Measurements from ENCODE around the gene NAA80.

NAA80 gene, protein sequence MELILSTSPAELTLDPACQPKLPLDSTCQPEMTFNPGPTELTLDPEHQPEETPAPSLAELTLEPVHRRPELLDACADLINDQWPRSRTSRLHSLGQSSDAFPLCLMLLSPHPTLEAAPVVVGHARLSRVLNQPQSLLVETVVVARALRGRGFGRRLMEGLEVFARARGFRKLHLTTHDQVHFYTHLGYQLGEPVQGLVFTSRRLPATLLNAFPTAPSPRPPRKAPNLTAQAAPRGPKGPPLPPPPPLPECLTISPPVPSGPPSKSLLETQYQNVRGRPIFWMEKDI

DNA sequence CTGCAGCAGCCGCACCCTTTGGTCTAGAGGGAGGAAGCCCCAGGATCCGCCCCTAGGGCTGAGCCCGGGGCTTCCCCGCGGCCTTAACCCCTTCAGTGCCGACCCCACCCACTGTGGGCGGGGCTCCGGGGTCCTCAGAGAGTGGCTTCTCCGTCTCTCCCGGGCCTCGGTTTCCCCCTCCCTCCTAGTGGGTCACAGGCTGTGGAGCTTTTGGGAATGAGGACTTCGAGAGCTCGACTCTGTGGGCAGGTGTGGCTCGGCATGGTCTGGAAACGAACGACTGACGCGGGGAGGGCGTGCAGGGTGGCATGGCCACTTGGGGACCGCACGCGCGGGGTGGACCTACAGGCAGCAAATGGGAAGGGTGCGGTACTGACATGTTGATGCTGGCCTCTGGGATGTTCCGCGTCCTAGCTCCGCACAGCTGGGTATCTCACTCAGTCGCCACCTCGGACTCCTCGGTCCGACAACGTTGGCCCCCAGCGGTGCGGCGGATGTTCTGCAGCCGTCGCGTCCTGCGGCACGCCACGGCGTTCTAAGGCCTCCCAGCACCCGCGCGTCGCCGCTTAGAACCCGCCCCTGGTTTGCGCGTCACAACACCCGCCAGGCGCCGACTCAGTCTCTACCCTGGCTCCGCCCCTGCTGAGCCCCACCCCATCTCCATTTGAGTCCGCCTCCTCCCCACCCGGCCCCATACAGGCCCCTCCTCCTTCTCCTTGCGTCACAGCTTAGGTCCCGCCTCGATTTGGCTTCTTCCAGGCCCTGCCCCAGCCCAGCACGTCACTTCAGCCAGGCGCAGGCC lies at the start of gene NAA80, which contains the start of gene HYAL3:
TSS of gene NAA80 (minus strand) at position 570 of the 802 bp plus-strand sequence. CDS start 1,942 bp downstream, outside the sequence.
TSS of gene HYAL3 (minus strand) at position 570 of the 802 bp plus-strand sequence. CDS start 3,803 bp downstream, outside the sequence.
- DNase-seq = peak; percentile 99

DNA sequence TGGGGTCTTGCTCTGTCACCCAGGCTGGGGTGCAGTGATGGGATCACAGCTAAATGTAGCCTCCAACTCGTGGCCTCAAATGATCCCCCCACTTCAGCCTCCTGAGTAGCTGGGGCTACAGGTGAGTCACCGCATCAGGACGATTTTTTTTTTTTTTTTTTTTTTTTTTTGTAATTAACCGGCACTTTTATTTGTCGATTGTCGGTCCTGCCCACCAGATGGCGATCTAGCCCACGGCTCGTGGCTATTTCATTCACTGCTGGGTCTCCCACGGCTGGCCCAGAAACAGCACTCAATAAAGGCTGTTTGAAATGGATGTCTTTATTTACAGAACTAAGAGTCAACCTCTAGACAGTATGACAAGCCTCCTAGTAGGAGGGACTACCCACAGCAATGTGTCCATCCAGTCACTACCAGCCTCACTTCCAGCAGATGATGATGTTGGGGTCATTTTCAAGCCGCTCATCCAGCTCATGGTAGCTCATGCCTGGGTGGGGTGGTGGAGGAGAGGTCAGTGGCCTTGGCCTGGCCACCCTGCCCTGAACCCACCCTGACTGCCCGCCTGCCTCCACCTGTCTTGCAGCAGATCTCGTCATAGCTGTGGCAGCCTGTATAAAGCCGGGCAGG lies 48.1 kb upstream of the NAA80 start:
- DNase-seq = peak; percentile 78

DNA sequence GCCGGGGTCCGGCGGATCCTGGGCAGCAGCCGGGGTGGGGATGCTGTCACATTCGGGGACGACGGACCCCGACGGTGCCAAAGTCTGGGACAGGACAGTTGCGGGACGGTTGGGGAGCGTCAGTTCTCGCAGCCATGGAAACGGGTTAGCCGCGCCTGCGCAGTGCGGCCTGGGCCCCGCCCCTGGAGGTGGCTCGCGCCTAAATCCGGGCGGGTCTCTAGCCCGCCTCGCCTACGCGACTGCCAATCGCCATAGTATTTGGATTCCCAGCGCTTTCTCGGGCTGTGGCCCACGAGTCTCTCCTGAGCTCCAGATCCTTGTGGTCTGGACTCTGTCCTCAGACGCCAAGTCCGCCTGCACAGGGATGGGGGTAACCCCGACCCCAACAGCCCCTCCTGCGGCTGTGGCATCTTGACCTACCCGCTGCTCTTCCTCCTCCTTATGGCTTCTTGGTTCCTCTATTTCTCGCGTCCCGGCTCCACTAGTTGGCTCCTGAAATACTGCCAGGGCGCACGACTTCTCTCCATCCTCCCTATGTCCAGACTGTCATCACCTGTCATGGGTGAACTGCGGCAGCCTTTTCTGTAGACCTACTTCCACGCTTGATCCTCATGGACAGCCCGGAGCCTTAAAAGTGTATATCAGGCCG lies 46.5 kb upstream of the NAA80 start, which contains the start of gene ZMYND10:
TSS of gene ZMYND10 (minus strand) at position 147 of the 649 bp plus-strand sequence. CDS start 153 bp downstream, outside the sequence.
- peak; percentile 75 for DNase-seq

DNA sequence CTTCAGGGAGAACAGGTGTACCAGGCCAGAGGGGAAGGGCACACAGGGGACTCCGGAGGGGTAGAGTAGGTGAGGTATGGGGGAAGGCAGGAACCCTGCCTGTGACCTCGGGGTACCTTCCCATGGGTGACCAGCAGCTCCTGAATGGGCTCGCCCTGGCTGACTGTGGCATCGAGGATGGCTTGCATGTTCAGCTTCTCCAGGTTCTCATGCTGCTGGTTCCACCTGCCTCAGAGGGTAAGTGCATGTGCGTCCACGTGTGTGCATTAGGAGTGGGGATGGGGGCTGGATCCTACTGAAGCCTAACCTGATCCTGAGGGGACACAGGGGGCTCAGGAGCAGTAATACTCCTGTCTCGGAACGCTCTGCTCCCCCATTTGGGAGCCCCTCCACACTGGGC lies 45.8 kb upstream of the NAA80 start:
- DNase-seq = no peak

GRCh38 chr3:50342813-50343633 lies 43.8 kb upstream of the NAA80 start:
- DNase-seq = no peak

- DNase-seq = no peak
These were observed 42.9 kb upstream of the NAA80 start for GRCh38 chr3:50341996-50342650.

- DNase-seq = no peak
These were observed 42.3 kb upstream of the NAA80 start for GRCh38 chr3:50341537-50341936.

DNA sequence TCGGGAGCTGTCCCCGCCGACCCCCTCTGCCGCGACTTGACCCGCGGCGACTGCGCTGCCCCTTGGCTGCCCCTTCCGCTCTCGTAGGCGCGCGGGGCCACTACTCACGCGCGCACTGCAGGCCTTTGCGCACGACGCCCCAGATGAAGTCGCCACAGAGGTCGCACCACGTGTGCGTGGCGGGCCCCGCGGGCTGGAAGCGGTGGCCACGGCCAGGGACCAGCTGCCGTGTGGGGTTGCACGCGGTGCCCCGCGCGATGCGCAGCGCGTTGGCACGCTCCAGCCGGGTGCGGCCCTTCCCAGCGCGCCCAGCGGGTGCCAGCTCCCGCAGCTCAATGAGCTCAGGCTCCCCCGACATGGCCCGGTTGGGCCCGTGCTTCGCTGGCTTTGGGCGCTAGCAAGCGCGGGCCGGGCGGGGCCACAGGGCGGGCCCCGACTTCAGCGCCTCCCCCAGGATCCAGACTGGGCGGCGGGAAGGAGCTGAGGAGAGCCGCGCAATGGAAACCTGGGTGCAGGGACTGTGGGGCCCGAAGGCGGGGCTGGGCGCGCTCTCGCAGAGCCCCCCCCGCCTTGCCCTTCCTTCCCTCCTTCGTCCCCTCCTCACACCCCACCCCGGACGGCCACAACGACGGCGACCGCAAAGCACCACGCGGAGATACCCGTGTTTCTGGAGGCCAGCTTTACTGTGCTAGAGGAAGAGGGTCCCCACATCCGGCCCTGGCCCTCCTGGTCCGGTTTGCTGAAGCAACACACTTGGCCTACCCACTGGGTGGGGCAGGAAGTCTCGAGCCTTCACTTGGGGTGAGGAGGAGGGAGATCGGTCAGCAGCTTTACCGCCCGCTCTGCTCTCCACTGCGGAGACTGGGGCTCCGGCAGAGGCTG lies 41.5 kb upstream of the NAA80 start, which contains the start of gene RASSF1:
TSS of gene RASSF1 (minus strand) at position 389 of the 882 bp plus-strand sequence. CDS start at position 358, 31 bp downstream.
- peak; percentile 69 for DNase-seq

DNA sequence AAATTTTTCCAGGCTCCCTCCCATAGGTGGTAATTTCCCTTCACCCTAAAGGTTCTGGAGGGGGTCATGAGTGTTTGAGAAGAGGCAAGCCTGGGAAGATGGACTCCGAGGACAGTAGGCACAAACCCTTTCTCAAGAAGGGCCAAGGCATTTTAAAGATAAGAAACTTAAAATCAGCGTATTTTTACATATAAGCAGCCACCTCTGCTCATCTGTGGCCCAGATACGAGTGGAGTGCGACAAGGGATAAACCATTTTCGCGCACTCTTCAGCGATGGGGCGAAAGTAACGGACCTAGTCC lies 40.9 kb upstream of the NAA80 start:
- no peak for DNase-seq

DNA sequence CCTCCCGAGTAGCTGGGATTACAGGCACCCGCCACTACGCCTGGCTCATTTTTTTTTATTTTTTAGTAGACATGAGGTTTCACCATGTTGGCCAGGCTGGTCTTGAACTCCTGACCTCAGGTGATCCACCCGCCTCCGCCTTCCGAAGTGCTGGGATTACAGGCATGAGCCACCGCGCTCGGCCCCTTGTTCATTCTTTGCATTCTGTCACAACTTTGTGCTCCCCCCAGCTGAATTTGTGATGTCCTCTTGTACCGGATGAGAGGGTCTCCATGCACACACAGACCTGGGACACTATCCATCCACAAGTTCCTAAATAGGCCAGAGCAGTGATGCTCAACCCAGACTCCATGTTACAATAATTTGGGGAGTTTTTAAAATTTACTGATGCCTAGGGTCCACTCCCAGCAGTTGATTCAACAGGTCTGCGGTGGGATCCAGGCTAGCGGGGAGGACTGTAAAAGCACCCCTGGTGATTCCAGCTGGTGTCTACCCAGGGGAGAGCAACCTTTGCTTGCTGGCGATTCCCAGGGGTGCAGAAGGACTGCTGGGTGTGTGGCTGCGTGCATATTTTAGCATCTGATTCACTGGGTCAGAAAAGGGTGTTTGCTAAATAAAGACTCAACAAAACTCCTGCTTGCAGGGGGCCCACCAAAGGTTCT lies 40.4 kb upstream of the NAA80 start:
- no peak for DNase-seq

- DNase-seq = no peak
These were observed 39.8 kb upstream of the NAA80 start for GRCh38 chr3:50338965-50339364.

- DNase-seq = peak; percentile 96
These were observed 38.1 kb upstream of the NAA80 start for GRCh38 chr3:50337175-50337861.

GRCh38 chr3:50336452-50337174 lies 37.4 kb upstream of the NAA80 start:
- DNase-seq = no peak

- no peak for DNase-seq
These were observed 35.3 kb upstream of the NAA80 start for GRCh38 chr3:50334339-50335075.

GRCh38 chr3:50333744-50334328 lies 34.6 kb upstream of the NAA80 start:
- DNase-seq = no peak

GRCh38 chr3:50331364-50331907 lies 32.2 kb upstream of the NAA80 start:
- DNase-seq = no peak

DNA sequence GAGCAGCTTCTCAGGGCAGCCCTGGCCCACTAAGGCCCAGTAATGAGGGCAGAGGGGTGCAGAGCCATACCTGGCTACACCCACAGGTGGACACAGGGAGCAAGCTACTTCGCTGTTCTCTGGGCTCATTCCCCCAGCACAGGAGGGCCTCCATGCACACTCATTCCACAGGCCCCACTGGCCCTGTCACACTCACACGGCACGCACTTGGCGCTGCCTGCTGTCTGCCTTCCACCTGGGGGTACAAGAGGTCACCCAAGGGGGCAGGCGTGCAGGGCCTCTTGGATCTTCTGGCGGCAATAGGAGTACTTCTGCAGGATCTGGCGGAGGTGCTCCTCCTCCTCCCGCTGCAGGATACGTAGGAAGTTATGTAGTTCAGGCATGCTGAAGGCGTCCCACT lies 31.1 kb upstream of the NAA80 start:
- no peak for DNase-seq
